GM23248 (cell line): ENCODE measurements around the gene IRF6. TPM values are rescaled to one million over a fixed set of nuclear protein-coding genes. Genes with fewer than 3 reads are reported as not detected.

Experiments
- DNase-seq: peaks from one replicate; pipeline ENCODE4 v3.0.0-alpha.2; 2015
- H2AFZ ChIP-seq: fragments of 200-600 bp; sonication (generic); 2 replicates; pipeline ENCODE4 v1.6.1; 2016; ENCODE audit warnings: antibody characterized with exemption
- H3F3A ChIP-seq: fragments of 200-600 bp; sonication (generic); 2 replicates; pipeline ENCODE4 v1.6.1; 2016; ENCODE audit warnings: mild to moderate bottlenecking, antibody characterized with exemption, mixed run types; ENCODE audit not compliant: insufficient read depth
- H3K27ac ChIP-seq: fragments of 200-600 bp; sonication (generic); 2 replicates; pipeline ENCODE4 v1.5.1; 2016; ENCODE audit warnings: mild to moderate bottlenecking
- H3K27me3 ChIP-seq: fragments of 200-600 bp; sonication (generic); replicated peaks from 2 replicates; pipeline ENCODE4 v1.6.1; 2016; ENCODE audit warnings: mild to moderate bottlenecking; ENCODE audit not compliant: insufficient read depth
- H3K36me3 ChIP-seq: fragments of 200-600 bp; sonication (generic); 2 replicates; pipeline ENCODE4 v1.6.1; 2016; ENCODE audit warnings: low read depth, mild to moderate bottlenecking
- H3K4me1 ChIP-seq: fragments of 200-600 bp; sonication (generic); 2 replicates; pipeline ENCODE4 v1.6.1; 2016; ENCODE audit warnings: mild to moderate bottlenecking; ENCODE audit not compliant: insufficient read depth
- H3K4me2 ChIP-seq: fragments of 200-600 bp; sonication (generic); one replicate; pipeline ENCODE4 v1.6.1; 2016; ENCODE audit warnings: mild to moderate bottlenecking; ENCODE audit not compliant: unreplicated experiment
- H3K4me3 ChIP-seq: fragments of 200-600 bp; sonication (generic); 2 replicates; pipeline ENCODE4 v1.5.1; 2016; ENCODE audit warnings: mild to moderate bottlenecking
- H3K79me2 ChIP-seq: fragments of 200-600 bp; sonication (generic); 2 replicates; pipeline ENCODE4 v1.6.1; 2016; ENCODE audit warnings: mild to moderate bottlenecking; ENCODE audit not compliant: insufficient read depth
- H3K9ac ChIP-seq: fragments of 200-600 bp; sonication (generic); 2 replicates; pipeline ENCODE4 v1.6.1; 2016; ENCODE audit warnings: mild to moderate bottlenecking
- H3K9me2 ChIP-seq: fragments of 200-600 bp; sonication (generic); 2 replicates; pipeline ENCODE4 v1.6.1; 2016; ENCODE audit warnings: mixed run types, mild to moderate bottlenecking, moderate library complexity; ENCODE audit not compliant: insufficient read depth
- H3K9me3 ChIP-seq: fragments of 200-600 bp; sonication (generic); one replicate; pipeline ENCODE4 v1.6.1; 2017; ENCODE audit warnings: low read depth
- H4K20me1 ChIP-seq: fragments of 200-600 bp; sonication (generic); 2 replicates; pipeline ENCODE4 v1.6.0; 2016; ENCODE audit not compliant: insufficient read depth
- EZH2 ChIP-seq: fragments of 200-600 bp; sonication (generic); IDR thresholded peaks from 2 replicates; pipeline ENCODE4 v1.6.1; 2018; ENCODE audit warnings: antibody characterized with exemption, mild to moderate bottlenecking; ENCODE audit not compliant: insufficient read depth, poor library complexity, severe bottlenecking
- EZH2phosphoT487 ChIP-seq: fragments of 200-600 bp; sonication (generic); IDR thresholded peaks from 2 replicates; pipeline ENCODE4 v1.6.1; 2018; ENCODE audit warnings: antibody characterized with exemption, moderate library complexity, mild to moderate bottlenecking, low read depth; ENCODE audit not compliant: insufficient read depth
- WGBS, 2 experiments: methylation state at CpG; one replicate each; pipeline ENCODE4 v1.1.6; 2015 to 2017; ENCODE audit warnings: low lambda C conversion rate in 2 of 2, low coverage in 1 of 2; ENCODE audit errors: missing lambda C conversion rate in 2 of 2; 5-methylcytosine and 5-hydroxymethylcytosine counted together
- in situ Hi-C: fragments of 300-500 bp; cut with MboI; formaldehyde crosslinking; loops from 2 replicates; pipeline ENCODE4 v1.15.0; 2020
- polyA plus RNA-seq: library from polyadenylated mRNA; unstranded; fragments of >200 nt; fragmentation: Nextera tagmentation; extraction: Ambion mirVana; gene quantifications from 2 replicates; pipeline ENCODE4 v1.2.1, GENCODE V29; 2016
- total RNA-seq: library from RNA; depleted of rRNA; stranded (reverse); fragments of >200 nt; shearing (Covaris generic); gene quantifications from 2 replicates; pipeline ENCODE4 v1.2.3, GENCODE V29; 2014

IRF6 gene
- total and polyA plus RNA-seq, 2 experiments from 2014 or later = 0.84 to 1.3 TPM

GRCh38 chr1:209772126-209772525 lies 33.8 kb downstream of the IRF6 start:
- no peak for DNase-seq
- in situ Hi-C loops = no loop called here
- H3K79me2 ChIP-seq = no peaks in the 10 kb centered on the region
- no peak overlapping the region for H3K4me2 ChIP-seq
- H4K20me1 ChIP-seq = no peaks in the 10 kb centered on the region
- H3K9me2 ChIP-seq = no peaks in the 10 kb centered on the region
- TF ChIP-seq EZH2 = no peak
- TF ChIP-seq EZH2phosphoT487 = no peak
- no peak overlapping the region for H3K4me3 ChIP-seq
- WGBS, 2 experiments = 70 to 74% methylated on average over 6 of the region's 6 CpGs
- no peaks in the 10 kb centered on the region for H3K9me3 ChIP-seq
- no peak overlapping the region for H3K9ac ChIP-seq
- no peaks in the 10 kb centered on the region for H3K27me3 ChIP-seq
- H3K27ac ChIP-seq = no peak overlapping the region
- no peaks in the 10 kb centered on the region for H3K36me3 ChIP-seq
- H3F3A ChIP-seq = peaks cover 12% of the 10 kb centered on the region
- peaks cover 16% of the 10 kb centered on the region; the same call in 1 of the 2 replicates for H3K4me1 ChIP-seq
- H2AFZ ChIP-seq = no peak overlapping the region

DNA sequence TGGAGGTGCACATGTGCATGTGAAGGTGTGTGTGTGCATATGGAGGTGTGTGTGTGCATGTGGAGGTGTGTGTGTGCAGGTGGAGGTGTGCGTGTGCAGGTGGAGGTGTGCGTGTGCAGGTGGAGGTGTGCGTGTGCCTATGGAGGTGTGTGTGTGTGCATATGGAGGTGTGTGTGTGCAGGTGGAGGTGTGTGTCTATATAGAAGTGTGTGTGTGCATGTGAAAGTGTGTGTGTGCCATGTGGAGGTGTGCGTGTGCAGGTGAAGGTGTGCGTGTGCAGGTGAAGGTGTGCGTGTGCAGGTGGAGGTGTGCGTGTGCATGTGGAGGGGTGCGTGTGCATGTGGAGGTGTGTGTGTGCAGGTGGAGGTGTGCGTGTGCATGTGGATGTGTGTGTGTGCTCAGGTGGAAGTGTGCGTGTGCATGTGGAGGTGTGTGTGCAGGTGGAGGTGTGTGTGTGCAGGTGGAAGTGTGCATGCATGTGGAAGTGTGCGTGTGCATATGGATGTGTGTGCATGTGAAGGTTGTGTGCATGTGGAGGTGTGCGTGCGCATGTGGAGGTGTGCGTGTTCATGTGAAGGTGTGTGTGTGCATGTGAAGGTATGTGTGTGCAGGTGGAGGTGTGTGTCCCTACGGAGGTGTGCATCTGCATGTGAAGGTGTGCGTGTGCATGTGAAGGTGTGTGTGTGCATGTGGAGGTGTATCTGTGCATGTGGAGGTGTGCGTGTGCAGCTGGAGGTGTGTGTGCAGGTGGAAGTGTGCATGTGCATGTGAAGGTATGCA lies 35.1 kb downstream of the IRF6 start:
- Histone ChIP-seq H3F3A (peaks cover 12% of the 10 kb centered on the region), H3K4me3 (no peak overlapping the region), H3K36me3 (no peaks in the 10 kb centered on the region), H2AFZ (no peak overlapping the region), H3K79me2 (no peaks in the 10 kb centered on the region), H3K9ac (no peak overlapping the region), H3K4me1 (peaks cover 16% of the 10 kb centered on the region; the same call in 1 of the 2 replicates), H3K27ac (no peak overlapping the region), H3K9me3 (no peaks in the 10 kb centered on the region), H3K27me3 (no peaks in the 10 kb centered on the region), H3K4me2 (no peak overlapping the region), H4K20me1 (no peaks in the 10 kb centered on the region), H3K9me2 (no peaks in the 10 kb centered on the region)
- in situ Hi-C loops = no loop called here
- TF ChIP-seq EZH2phosphoT487 (no peak), EZH2 (no peak)
- WGBS, 2 experiments = 88 to 89% methylated on average over 10 to 17 of the region's 17 CpGs
- DNase-seq = no peak

- Histone ChIP-seq H3K4me1 (peaks cover 16% of the 10 kb centered on the region; the same call in 1 of the 2 replicates), H3K9me2 (no peaks in the 10 kb centered on the region), H3K4me2 (peak overlapping the region; percentile 27), H3K4me3 (no peak overlapping the region), H3K27me3 (no peaks in the 10 kb centered on the region), H3K27ac (peak overlapping the region; percentile 67), H4K20me1 (no peaks in the 10 kb centered on the region), H3K79me2 (no peaks in the 10 kb centered on the region), H3K9me3 (no peaks in the 10 kb centered on the region), H3K9ac (no peak overlapping the region), H3F3A (peaks cover 12% of the 10 kb centered on the region), H3K36me3 (no peaks in the 10 kb centered on the region), H2AFZ (peak overlapping the region; percentile 75)
- no peak for TF ChIP-seq EZH2phosphoT487
- TF ChIP-seq EZH2 = no peak
- 71 to 74% methylated on average over 7 of the region's 7 CpGs for WGBS, 2 experiments
- peak; percentile 26 for DNase-seq
- in situ Hi-C loops = no loop called here
Observed at GRCh38 chr1:209769971-209770370, 36.0 kb downstream of the IRF6 start.

- peaks cover 12% of the 10 kb centered on the region for H3F3A ChIP-seq
- H2AFZ ChIP-seq = peak overlapping the region; percentile 75
- no peak overlapping the region for H3K4me3 ChIP-seq
- no peaks in the 10 kb centered on the region for H3K27me3 ChIP-seq
- H3K79me2 ChIP-seq = no peaks in the 10 kb centered on the region
- no peaks in the 10 kb centered on the region for H4K20me1 ChIP-seq
- 38 to 44% methylated on average over 13 of the region's 13 CpGs for WGBS, 2 experiments
- H3K4me1 ChIP-seq = peaks cover 16% of the 10 kb centered on the region; the same call in 1 of the 2 replicates
- no peaks in the 10 kb centered on the region for H3K36me3 ChIP-seq
- H3K4me2 ChIP-seq = peak overlapping the region; percentile 27
- DNase-seq = peak; percentile 90
- no peaks in the 10 kb centered on the region for H3K9me3 ChIP-seq
- peak overlapping the region; percentile 67 for H3K27ac ChIP-seq
- H3K9ac ChIP-seq = peak overlapping the region; percentile 45
- no peaks in the 10 kb centered on the region for H3K9me2 ChIP-seq
- in situ Hi-C loops = no loop called here
- TF ChIP-seq EZH2 (no peak), EZH2phosphoT487 (no peak)
Observed at GRCh38 chr1:209769171-209769904, 36.6 kb downstream of the IRF6 start.
